Activated CD4-positive, CD25-positive, alpha-beta regulatory T cell treated with anti-CD3 and anti-CD28 coated beads, Interleukin-2, amount 50 U/mL, for 24 hours (primary cell): ENCODE data around the gene PIGH.
A peak's percentile ranks its signal among the peaks of the same experiment; 100 is the strongest.
"Not testable (repeated sequence)": the region's sequence is repeated elsewhere in the genome, so short reads cannot be mapped to it uniquely, and the experiment has no call there.

Source experiments
- ATAC-seq, 2 donors: fragments of 150-1000 bp; cut with Tn5 transposase; one replicate each; pipeline ENCODE4 v1.10.0; 2021; ENCODE audit warnings: mild to moderate bottlenecking in 1 of 2, moderate library complexity in 1 of 2

Gene PIGH

DNA sequence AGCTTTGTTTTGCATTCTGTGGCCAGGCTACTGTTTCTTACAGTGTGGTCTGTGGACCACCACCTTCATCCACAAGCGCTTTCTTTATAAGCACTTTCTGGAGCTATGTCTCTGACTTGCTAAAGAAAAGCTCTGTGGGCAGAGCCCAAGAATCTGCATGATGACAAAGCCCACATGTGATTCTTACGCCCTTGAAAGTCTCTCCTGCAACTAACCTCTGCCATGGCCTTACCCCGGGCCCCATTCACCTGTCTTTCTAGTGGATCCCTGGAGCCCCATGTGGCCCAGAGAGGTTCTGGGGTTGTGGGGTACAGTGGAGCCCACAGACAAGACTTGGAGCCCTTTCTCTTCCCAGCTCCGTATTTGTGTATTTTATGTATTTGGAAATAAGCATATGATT is 50.3 kb downstream of the PIGH start:
- no peak for ATAC-seq

DNA sequence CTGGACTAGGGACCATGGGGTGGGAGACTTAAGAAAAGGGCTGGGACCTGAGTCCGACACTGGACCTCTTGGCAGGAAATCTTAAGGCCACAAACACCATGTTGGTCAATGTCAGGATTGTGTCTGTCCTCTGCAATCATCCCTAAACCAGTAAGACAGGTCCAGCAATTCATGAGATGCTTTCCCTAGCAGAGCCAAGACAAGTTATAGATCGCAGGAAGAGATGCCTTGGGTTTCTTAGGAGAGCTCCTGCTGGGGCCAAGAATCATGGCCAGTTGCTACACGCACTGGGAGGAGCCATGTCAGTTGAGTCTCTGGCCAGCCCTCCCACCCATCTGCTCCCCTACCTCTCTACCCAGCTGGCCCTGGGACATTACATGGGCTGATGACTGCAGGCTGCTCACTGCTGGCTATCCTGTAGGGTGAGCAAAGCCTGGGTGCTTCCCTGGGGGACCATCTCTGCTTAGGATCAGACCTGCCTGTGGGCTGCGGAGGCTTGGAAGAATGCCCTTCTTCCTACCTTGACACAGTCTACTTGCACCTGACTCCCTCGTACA is 52.8 kb downstream of the PIGH start:
- ATAC-seq = no peak

DNA sequence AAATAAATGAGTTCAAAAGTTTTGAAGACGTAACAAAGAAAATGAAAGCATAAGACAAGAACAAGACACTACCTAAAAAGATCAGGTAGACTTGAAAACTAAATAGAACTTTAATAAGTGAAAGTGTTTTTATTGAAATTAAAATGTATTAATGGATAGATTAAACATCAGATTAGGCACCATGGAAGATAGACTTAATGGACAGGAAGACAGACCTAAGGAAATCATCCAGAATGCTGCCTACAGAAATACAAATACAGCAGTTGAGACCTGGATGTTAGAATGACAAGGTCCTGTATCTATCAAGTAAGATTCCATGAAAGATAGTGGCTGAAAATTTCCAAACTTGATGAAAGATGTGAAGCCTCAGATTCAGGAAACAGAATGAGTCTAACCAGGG is 55.5 kb downstream of the PIGH start:
- ATAC-seq = no peak

DNA sequence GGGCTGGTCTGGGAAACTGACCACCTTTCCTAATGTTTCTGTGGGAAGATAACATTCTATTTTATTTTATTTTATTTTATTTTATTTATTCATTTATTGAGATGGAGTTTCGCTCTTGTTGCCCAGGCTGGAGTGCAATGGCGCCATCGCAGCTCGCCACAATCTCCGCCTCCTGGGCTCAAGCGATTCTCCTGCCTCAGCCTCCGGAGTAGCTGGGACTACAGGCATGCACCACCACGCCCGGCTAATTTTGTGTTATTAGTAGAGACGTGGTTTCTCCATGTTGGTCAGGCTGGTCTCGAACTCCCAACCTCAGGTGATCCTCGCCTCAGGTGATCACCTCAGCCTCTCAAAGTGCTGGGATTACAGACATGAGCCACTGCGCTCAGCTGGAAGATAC is 57.4 kb downstream of the PIGH start:
- not testable (repeated sequence) for ATAC-seq

DNA sequence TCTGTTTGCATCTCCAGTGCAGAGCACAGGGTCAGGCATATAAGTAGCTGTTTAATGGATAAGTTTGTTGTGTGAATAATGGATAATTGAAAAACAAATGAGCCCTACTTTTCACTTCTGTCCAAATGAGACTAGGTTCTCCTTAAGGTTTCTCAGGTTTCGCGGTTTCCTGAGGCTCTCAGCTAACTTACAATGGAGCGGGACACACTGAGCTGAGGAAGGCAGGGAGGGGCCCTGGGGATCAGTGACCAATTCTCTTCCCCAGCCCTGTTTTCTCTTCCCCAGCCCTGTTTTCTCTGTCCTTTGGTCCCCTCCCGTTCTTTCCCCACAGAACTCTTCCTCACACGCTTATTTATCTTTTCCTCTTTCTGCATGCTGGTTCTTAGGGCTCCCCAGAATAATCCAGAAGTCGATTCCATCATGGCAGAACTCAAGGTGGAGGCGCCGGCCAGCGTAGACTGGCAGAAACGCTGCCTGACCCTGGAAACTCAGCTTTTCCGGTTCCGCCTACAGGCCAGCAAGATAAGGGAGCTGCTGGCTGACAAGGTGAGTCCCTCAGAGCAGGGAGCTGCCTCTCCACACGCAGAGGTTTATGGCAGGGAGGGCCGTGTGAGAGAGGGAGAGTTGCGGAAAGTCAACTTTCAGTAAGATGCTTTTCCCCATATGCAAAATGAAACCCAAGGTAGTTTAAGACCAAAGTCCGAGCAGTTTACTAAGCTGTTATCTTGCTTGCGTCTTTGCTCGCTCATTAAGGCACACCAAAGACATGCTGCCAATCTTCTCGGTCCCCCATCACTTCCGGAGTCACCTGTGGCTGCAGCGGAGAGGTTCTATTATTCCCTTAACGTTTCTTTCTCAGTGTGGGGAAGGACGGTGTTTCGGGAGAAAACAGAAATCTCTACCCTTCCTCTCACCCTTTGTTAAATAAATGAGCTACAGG is 58.4 kb downstream of the PIGH start:
- peak in 1 of 2 donors; percentile 49 for ATAC-seq
